GM23248 (cell line): Measurements from ENCODE around the gene CERS5. TPM values are rescaled to one million over a fixed set of nuclear protein-coding genes. Genes with fewer than 3 reads are reported as not detected.

Experiments
- DNase-seq: peaks from one replicate; pipeline ENCODE4 v3.0.0-alpha.2; 2015
- H2AFZ ChIP-seq: fragments of 200-600 bp; sonication (generic); 2 replicates; pipeline ENCODE4 v1.6.1; 2016; ENCODE audit warnings: antibody characterized with exemption
- H3F3A ChIP-seq: fragments of 200-600 bp; sonication (generic); 2 replicates; pipeline ENCODE4 v1.6.1; 2016; ENCODE audit warnings: mild to moderate bottlenecking, antibody characterized with exemption, mixed run types; ENCODE audit not compliant: insufficient read depth
- H3K27ac ChIP-seq: fragments of 200-600 bp; sonication (generic); 2 replicates; pipeline ENCODE4 v1.5.1; 2016; ENCODE audit warnings: mild to moderate bottlenecking
- H3K27me3 ChIP-seq: fragments of 200-600 bp; sonication (generic); replicated peaks from 2 replicates; pipeline ENCODE4 v1.6.1; 2016; ENCODE audit warnings: mild to moderate bottlenecking; ENCODE audit not compliant: insufficient read depth
- H3K36me3 ChIP-seq: fragments of 200-600 bp; sonication (generic); 2 replicates; pipeline ENCODE4 v1.6.1; 2016; ENCODE audit warnings: low read depth, mild to moderate bottlenecking
- H3K4me1 ChIP-seq: fragments of 200-600 bp; sonication (generic); 2 replicates; pipeline ENCODE4 v1.6.1; 2016; ENCODE audit warnings: mild to moderate bottlenecking; ENCODE audit not compliant: insufficient read depth
- H3K4me2 ChIP-seq: fragments of 200-600 bp; sonication (generic); one replicate; pipeline ENCODE4 v1.6.1; 2016; ENCODE audit warnings: mild to moderate bottlenecking; ENCODE audit not compliant: unreplicated experiment
- H3K4me3 ChIP-seq: fragments of 200-600 bp; sonication (generic); 2 replicates; pipeline ENCODE4 v1.5.1; 2016; ENCODE audit warnings: mild to moderate bottlenecking
- H3K79me2 ChIP-seq: fragments of 200-600 bp; sonication (generic); 2 replicates; pipeline ENCODE4 v1.6.1; 2016; ENCODE audit warnings: mild to moderate bottlenecking; ENCODE audit not compliant: insufficient read depth
- H3K9ac ChIP-seq: fragments of 200-600 bp; sonication (generic); 2 replicates; pipeline ENCODE4 v1.6.1; 2016; ENCODE audit warnings: mild to moderate bottlenecking
- H3K9me2 ChIP-seq: fragments of 200-600 bp; sonication (generic); 2 replicates; pipeline ENCODE4 v1.6.1; 2016; ENCODE audit warnings: mixed run types, mild to moderate bottlenecking, moderate library complexity; ENCODE audit not compliant: insufficient read depth
- H3K9me3 ChIP-seq: fragments of 200-600 bp; sonication (generic); one replicate; pipeline ENCODE4 v1.6.1; 2017; ENCODE audit warnings: low read depth
- H4K20me1 ChIP-seq: fragments of 200-600 bp; sonication (generic); 2 replicates; pipeline ENCODE4 v1.6.0; 2016; ENCODE audit not compliant: insufficient read depth
- EZH2 ChIP-seq: fragments of 200-600 bp; sonication (generic); IDR thresholded peaks from 2 replicates; pipeline ENCODE4 v1.6.1; 2018; ENCODE audit warnings: antibody characterized with exemption, mild to moderate bottlenecking; ENCODE audit not compliant: insufficient read depth, poor library complexity, severe bottlenecking
- EZH2phosphoT487 ChIP-seq: fragments of 200-600 bp; sonication (generic); IDR thresholded peaks from 2 replicates; pipeline ENCODE4 v1.6.1; 2018; ENCODE audit warnings: antibody characterized with exemption, moderate library complexity, mild to moderate bottlenecking, low read depth; ENCODE audit not compliant: insufficient read depth
- WGBS, 2 experiments: methylation state at CpG; one replicate each; pipeline ENCODE4 v1.1.6; 2015 to 2017; ENCODE audit warnings: low lambda C conversion rate in 2 of 2, low coverage in 1 of 2; ENCODE audit errors: missing lambda C conversion rate in 2 of 2; 5-methylcytosine and 5-hydroxymethylcytosine counted together
- in situ Hi-C: fragments of 300-500 bp; cut with MboI; formaldehyde crosslinking; loops from 2 replicates; pipeline ENCODE4 v1.15.0; 2020
- polyA plus RNA-seq: library from polyadenylated mRNA; unstranded; fragments of >200 nt; fragmentation: Nextera tagmentation; extraction: Ambion mirVana; gene quantifications from 2 replicates; pipeline ENCODE4 v1.2.1, GENCODE V29; 2016
- total RNA-seq: library from RNA; depleted of rRNA; stranded (reverse); fragments of >200 nt; shearing (Covaris generic); gene quantifications from 2 replicates; pipeline ENCODE4 v1.2.3, GENCODE V29; 2014

The CERS5 gene
- total and polyA plus RNA-seq, 2 experiments from 2014 or later = 60.7 to 99.2 TPM

DNA sequence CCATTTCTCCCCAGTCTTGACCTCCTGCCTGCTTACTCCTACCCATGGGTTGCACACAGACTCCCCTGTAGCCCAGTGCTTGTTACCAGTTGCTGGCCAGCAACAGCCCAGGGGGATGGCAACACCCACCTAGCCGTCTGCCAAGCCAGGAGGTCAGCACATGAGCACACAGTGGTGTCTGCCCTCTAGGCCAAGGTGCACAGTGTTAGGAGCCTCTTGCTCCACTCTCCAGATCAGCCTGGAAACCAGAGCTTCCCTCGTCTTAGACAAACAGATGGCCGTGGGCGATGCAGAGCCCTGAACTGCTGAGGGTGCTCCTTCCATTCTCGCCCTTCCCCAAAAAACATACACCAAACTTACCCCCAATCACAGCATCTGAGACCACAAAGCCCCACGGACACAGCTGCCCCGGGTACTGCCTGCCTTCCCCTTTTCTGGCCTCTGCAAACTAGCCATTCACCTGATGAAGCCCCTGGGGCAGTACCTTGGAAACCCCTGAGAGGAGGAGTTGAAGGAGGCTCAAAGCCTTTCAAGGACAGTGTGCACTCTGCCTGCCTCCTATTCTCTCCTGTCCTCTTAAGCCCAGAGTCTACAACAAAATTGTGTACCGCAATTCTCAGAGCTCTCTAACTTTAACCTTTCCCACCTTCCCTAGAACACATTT is 64.4 kb downstream of the CERS5 start:
- DNase-seq = no peak
- in situ Hi-C loops = no loop called here

DNA sequence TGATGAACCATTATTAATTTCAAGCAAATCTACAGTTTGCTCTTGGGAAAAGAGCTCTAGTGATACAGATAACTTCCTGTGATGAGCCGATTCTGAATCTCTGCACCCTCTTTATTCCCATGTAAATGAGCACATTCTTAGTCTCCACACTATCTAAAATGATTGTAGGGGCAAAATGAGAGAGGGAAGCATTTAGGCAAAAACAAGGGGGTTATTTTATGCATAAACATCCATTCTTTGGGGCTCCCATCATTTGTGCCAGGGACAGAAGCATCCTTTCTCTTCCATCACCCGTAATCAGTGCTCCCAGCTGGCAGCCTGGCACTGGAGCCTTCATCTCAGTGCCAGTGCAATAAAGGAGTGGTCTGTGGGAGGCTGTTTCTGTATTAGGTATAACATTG is 65.0 kb downstream of the CERS5 start:
- DNase-seq = no peak
- H4K20me1 ChIP-seq = no peaks in the 10 kb centered on the region
- H3K9ac ChIP-seq = no peak overlapping the region
- H3K36me3 ChIP-seq = no peaks in the 10 kb centered on the region; the same call in 1 of the 2 replicates
- no peak overlapping the region for H3K27ac ChIP-seq
- H3F3A ChIP-seq = peaks cover 30% of the 10 kb centered on the region
- peaks cover 12% of the 10 kb centered on the region for H3K4me1 ChIP-seq
- in situ Hi-C loops = no loop called here
- WGBS, 2 experiments = 74 to 83% methylated on average over 2 of the region's 2 CpGs
- no peaks in the 10 kb centered on the region for H3K9me3 ChIP-seq
- H3K4me2 ChIP-seq = no peak overlapping the region
- no peak overlapping the region for H2AFZ ChIP-seq
- no peak overlapping the region for H3K4me3 ChIP-seq
- TF ChIP-seq EZH2 (no peak), EZH2phosphoT487 (no peak)
- H3K9me2 ChIP-seq = no peaks in the 10 kb centered on the region
- H3K79me2 ChIP-seq = no peaks in the 10 kb centered on the region
- no peaks in the 10 kb centered on the region for H3K27me3 ChIP-seq

More for the DNA sequence above, 64.4 kb downstream of the CERS5 start:
- H2AFZ ChIP-seq = no peak overlapping the region
- H3K9me2 ChIP-seq = no peaks in the 10 kb centered on the region
- no peaks in the 10 kb centered on the region for H3K79me2 ChIP-seq
- H3K4me1 ChIP-seq = peaks cover 12% of the 10 kb centered on the region
- TF ChIP-seq EZH2 = no peak
- no peak for TF ChIP-seq EZH2phosphoT487
- H3K9ac ChIP-seq = no peak overlapping the region
- H3K4me2 ChIP-seq = no peak overlapping the region
- H3K9me3 ChIP-seq = no peaks in the 10 kb centered on the region
- H3K27me3 ChIP-seq = no peaks in the 10 kb centered on the region
- peaks cover 30% of the 10 kb centered on the region for H3F3A ChIP-seq
- H4K20me1 ChIP-seq = no peaks in the 10 kb centered on the region
- no peak overlapping the region for H3K4me3 ChIP-seq
- H3K27ac ChIP-seq = no peak overlapping the region
- WGBS, 2 experiments = 82 to 89% methylated on average over 8 of the region's 8 CpGs
- H3K36me3 ChIP-seq = no peaks in the 10 kb centered on the region; the same call in 1 of the 2 replicates

DNA sequence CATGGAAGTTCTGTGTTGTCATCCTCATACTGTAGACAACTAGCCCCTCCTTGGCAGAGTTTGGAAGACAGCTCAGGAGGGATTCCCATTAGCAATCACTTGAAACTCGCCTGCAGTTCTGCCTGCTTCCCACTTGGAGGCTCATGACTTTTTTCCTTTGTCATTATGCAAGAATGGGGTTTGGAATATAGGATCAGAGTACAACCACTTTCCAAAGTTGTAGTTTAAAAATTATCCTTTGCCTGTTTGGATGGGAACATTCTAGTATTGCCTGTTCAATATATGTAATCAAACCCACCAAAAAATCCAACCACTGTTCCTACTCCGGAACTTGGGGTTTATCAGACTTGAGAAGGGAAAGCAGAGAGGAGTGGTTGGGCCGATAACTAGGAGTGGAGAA is 65.5 kb downstream of the CERS5 start:
- H3F3A ChIP-seq = peaks cover 30% of the 10 kb centered on the region
- H3K79me2 ChIP-seq = no peaks in the 10 kb centered on the region
- H3K4me2 ChIP-seq = no peak overlapping the region
- H3K9ac ChIP-seq = no peak overlapping the region
- in situ Hi-C loops = no loop called here
- peaks cover 12% of the 10 kb centered on the region for H3K4me1 ChIP-seq
- no peaks in the 10 kb centered on the region for H4K20me1 ChIP-seq
- no peak overlapping the region for H2AFZ ChIP-seq
- 68 to 70% methylated on average over 3 of the region's 3 CpGs for WGBS, 2 experiments
- TF ChIP-seq EZH2phosphoT487 = no peak
- TF ChIP-seq EZH2 = no peak
- H3K4me3 ChIP-seq = no peak overlapping the region
- H3K27ac ChIP-seq = no peak overlapping the region
- H3K9me2 ChIP-seq = no peaks in the 10 kb centered on the region
- peaks cover 3% of the 10 kb centered on the region; the same call in 1 of the 2 replicates for H3K36me3 ChIP-seq
- no peaks in the 10 kb centered on the region for H3K9me3 ChIP-seq
- no peaks in the 10 kb centered on the region for H3K27me3 ChIP-seq
- peak; percentile 81 for DNase-seq

DNA sequence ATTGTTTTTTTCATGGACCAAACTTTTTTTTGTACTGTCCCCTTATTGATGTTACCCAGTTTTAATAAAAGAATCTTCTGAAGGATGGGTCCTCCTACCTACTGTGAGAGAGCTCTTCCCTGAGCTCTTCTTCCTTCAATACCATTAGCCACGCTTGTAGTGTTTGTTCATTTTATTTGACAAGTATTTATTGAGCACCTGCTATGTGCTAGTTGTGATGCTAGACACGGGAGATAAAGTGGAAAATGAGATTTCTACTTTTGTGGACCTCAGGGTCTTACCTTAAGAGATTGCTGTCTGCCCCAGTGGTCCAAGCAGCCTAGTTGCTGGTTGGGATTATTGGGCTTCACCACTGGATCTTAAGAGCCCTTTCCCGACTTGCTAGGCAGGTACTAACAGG is 66.6 kb downstream of the CERS5 start:
- H3K36me3 ChIP-seq = peaks cover 13% of the 10 kb centered on the region; the same call in 1 of the 2 replicates
- H3F3A ChIP-seq = peaks cover 40% of the 10 kb centered on the region
- no peak for TF ChIP-seq EZH2
- no peak for TF ChIP-seq EZH2phosphoT487
- no peak overlapping the region for H3K9ac ChIP-seq
- H3K9me2 ChIP-seq = no peaks in the 10 kb centered on the region
- WGBS, 2 experiments = 80 to 90% methylated on average over 3 of the region's 3 CpGs
- H3K4me1 ChIP-seq = peaks cover 12% of the 10 kb centered on the region
- no peaks in the 10 kb centered on the region for H3K27me3 ChIP-seq
- no peaks in the 10 kb centered on the region for H4K20me1 ChIP-seq
- no peak overlapping the region for H3K4me2 ChIP-seq
- no peak overlapping the region for H3K4me3 ChIP-seq
- no peaks in the 10 kb centered on the region for H3K79me2 ChIP-seq
- H2AFZ ChIP-seq = no peak overlapping the region
- H3K27ac ChIP-seq = no peak overlapping the region
- H3K9me3 ChIP-seq = no peaks in the 10 kb centered on the region
- no peak for DNase-seq
- in situ Hi-C loops = no loop called here
